TTC549 (cell line): ENCODE data around the gene HSPG2.

Experiments used
- FAIRE-seq: peaks from 2 replicates; lab custom pipeline; 2012; peaks lifted over from hg19 to GRCh38; lab: Jason Lieb, UNC

HSPG2 gene

GRCh38 chr1:21879928-21880618 lies 57.0 kb downstream of the HSPG2 start:
- no peak for FAIRE-seq

- no peak for FAIRE-seq
Measured at GRCh38 chr1:21878840-21879478, 58.2 kb downstream of the HSPG2 start.

GRCh38 chr1:21878009-21878773 lies 58.9 kb downstream of the HSPG2 start:
- no peak for FAIRE-seq

GRCh38 chr1:21876267-21876666 lies 60.8 kb downstream of the HSPG2 start:
- FAIRE-seq: no peak

- no peak for FAIRE-seq
Measured at GRCh38 chr1:21875621-21876063, 61.5 kb downstream of the HSPG2 start.

- no peak for FAIRE-seq
Measured at GRCh38 chr1:21874778-21875547, 62.1 kb downstream of the HSPG2 start.

- FAIRE-seq: no peak
Measured at GRCh38 chr1:21874328-21874727, 62.8 kb downstream of the HSPG2 start.

GRCh38 chr1:21873761-21874160 lies 63.3 kb downstream of the HSPG2 start:
- no peak for FAIRE-seq

GRCh38 chr1:21873174-21873573 lies 63.9 kb downstream of the HSPG2 start:
- no peak for FAIRE-seq

- FAIRE-seq: no peak
Measured at GRCh38 chr1:21872445-21873079, 64.5 kb downstream of the HSPG2 start.

- no peak for FAIRE-seq
Measured at GRCh38 chr1:21871943-21872342, 65.2 kb downstream of the HSPG2 start.

GRCh38 chr1:21870611-21871010 lies 66.5 kb downstream of the HSPG2 start:
- FAIRE-seq: no peak

- no peak for FAIRE-seq
Measured at GRCh38 chr1:21869620-21870121, 67.4 kb downstream of the HSPG2 start.

GRCh38 chr1:21868941-21869454 lies 68.1 kb downstream of the HSPG2 start:
- no peak for FAIRE-seq

- no peak for FAIRE-seq
Measured at GRCh38 chr1:21868482-21868881, 68.6 kb downstream of the HSPG2 start.

- FAIRE-seq: no peak
Measured at GRCh38 chr1:21867451-21867996, 69.6 kb downstream of the HSPG2 start.

- no peak for FAIRE-seq
Measured at GRCh38 chr1:21866707-21867043, 70.4 kb downstream of the HSPG2 start.

- no peak for FAIRE-seq
Measured at GRCh38 chr1:21865943-21866706, 71.0 kb downstream of the HSPG2 start.

- no peak for FAIRE-seq
Measured at GRCh38 chr1:21865609-21865942, 71.5 kb downstream of the HSPG2 start.

- no peak for FAIRE-seq
Measured at GRCh38 chr1:21864730-21865129, 72.4 kb downstream of the HSPG2 start.

- no peak for FAIRE-seq
Measured at GRCh38 chr1:21863981-21864380, 73.1 kb downstream of the HSPG2 start.
